Limb (tissue), 2 donors: ENCODE data around the gene PROM1.
A peak's percentile ranks its signal among the peaks of the same experiment; 100 is the strongest.

ENCODE experiments used
- DNase-seq, 2 donors: peaks; one replicate each; pipeline ENCODE4 v3.0.0-alpha.2; 2016; ENCODE audit errors: extremely low spot score in 2 of 2

Gene PROM1

GRCh38 chr4:16067515-16067914 lies 16.3 kb downstream of the PROM1 start:
- DNase-seq = no peak

DNA sequence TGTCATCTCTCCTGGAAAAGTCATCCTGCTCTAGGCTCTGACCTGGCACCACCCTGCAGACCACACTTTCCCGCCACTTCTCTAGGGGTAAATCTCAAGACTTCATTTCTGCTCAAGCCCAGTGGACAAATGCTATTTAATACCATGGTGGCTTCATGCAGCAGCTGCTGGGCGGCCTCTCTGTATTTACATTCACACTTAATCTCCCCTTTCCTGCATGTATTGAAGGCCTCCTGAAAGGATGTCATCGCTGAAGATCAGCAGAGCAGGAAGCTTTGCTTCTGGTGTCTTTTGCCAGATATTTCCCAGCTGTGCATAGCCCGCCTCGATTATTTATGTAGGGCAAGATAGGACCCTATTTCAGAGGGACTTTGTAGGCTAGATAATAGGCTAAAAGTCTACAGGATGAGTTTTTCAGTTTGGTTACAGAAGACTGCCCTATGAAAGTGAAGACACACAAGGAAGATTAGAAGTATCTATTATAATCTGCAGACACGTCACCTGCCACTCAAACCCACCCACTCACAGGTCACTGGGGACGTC lies 17.2 kb downstream of the PROM1 start:
- DNase-seq = no peak

- no peak for DNase-seq
Measured at GRCh38 chr4:16065066-16065465, 18.8 kb downstream of the PROM1 start.

DNA sequence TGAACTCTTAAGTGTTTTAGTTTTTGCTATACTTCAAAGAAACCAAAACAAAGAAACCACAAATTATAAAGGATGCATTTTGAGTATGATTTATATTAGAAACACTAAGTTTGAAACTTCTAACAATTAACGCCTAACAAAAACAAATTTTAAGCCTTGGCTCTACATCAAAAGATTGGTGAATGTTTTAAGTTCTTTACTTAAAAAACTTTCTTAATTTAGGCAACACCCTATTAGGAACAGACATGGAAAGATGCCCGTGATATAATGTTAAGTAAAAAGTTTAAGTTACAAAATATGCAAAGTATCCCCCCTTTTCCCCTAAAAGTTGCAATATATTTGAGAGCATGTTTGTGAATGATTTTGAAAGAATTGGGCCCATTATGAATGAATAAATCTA lies 21.2 kb downstream of the PROM1 start:
- no peak for DNase-seq

- peak in 1 of 2 donors; percentile 50 for DNase-seq
Measured at GRCh38 chr4:16056681-16057385, 27.0 kb downstream of the PROM1 start.

DNA sequence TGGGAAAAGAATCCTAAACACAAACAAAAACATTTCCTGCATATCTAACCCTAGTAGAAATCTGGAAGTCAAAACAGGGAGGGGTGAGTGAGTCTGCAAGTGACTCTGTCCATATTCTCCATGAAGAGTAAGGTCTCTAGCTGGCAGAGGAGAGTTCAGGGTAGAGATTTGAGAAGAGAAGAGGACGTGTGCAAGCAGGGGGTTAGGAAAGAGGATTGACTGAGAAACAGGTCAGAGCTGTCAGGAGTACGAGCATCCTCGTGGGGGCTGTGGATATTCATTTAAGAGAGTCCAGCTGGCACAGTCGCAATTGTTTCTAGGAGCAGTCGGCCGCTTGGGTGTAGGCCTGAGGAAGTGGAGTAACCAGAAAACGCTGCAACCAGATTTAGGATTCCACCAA lies 27.9 kb downstream of the PROM1 start:
- no peak for DNase-seq

GRCh38 chr4:16055471-16055870 lies 28.4 kb downstream of the PROM1 start:
- DNase-seq = no peak

GRCh38 chr4:16052939-16053338 lies 30.9 kb downstream of the PROM1 start:
- DNase-seq = no peak

DNA sequence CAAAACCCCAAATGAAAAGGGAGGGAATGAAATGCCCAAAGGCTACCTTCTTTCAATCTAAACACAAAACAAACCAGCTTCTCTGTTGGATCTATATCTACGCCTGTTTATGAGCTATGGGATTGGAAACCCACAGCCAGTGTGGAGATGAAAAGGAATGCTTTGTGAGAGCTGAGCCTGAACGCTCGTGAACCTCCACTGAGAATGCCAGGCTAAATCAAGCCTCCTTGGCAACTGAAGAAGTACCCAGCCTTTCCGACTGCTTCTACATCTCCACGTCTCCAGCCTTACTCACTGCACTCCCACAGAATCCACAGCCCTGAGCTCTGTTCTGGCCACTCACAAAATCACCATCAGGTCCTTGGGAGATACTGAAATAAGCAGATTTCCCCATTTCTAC lies 31.8 kb downstream of the PROM1 start:
- no peak for DNase-seq

DNA sequence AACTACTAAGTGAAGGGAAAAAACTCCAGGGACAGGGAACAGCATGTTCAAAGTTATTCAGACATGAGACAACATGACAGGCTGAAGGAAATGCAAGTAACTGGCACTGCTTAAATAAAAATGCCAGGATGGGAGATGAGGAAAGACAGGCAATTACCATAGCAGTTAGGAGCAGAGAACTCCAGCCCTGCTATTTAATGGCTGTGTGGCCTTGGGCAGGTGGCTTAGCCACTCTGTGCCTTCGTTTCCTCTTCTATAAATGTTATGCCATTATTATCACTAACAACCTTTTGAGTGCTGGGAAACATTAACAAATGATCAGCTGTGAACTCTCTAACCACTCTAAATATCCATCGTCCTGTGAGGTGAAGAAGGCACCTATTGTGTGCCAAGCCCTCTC lies 32.7 kb downstream of the PROM1 start:
- no peak for DNase-seq

DNA sequence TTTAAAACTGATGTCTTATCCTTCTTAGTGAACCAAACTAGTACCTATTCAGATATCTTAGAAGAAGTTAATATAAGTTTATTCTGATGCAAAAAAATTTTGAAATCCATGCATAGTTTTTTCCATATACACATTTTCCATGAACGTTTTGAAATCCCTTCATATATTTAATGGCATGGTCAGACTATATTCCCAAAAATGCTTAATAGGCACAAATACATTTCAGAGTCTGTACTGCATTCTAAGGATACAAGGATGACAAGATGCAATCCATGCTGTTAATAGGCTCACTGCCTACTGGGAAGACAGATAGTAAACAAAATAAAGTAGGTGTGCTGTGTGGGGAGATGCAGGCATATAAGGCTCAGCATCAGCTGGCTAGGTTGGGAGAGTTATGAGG lies 33.2 kb downstream of the PROM1 start:
- DNase-seq = no peak

GRCh38 chr4:16048619-16049419 lies 35.0 kb downstream of the PROM1 start:
- DNase-seq = peak; percentile 51 to 63

GRCh38 chr4:16045687-16046086 lies 38.1 kb downstream of the PROM1 start:
- peak in 1 of 2 donors; percentile 31 for DNase-seq

- DNase-seq = peak in 1 of 2 donors; percentile 32
Measured at GRCh38 chr4:16043642-16044498, 40.0 kb downstream of the PROM1 start.

DNA sequence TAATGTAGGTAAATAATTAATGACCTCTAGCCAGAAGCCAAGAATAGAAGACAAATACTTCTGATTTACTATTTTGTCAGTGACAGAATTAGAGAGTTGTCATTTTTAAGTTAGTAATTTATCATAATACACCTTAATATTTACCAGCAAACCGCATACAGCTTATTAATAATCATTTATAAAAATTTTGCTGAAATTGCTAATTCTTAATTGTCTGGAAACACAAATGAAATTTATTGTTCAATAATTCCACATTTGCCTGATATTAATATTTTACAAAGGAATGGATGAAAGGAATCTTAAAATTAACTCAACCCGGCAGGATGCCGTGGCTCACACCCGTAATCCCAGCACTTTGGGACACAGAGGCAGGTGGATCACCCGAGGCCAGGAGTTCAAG lies 44.7 kb downstream of the PROM1 start:
- no peak for DNase-seq

- DNase-seq = no peak
Measured at GRCh38 chr4:16037901-16038300, 45.9 kb downstream of the PROM1 start.

DNA sequence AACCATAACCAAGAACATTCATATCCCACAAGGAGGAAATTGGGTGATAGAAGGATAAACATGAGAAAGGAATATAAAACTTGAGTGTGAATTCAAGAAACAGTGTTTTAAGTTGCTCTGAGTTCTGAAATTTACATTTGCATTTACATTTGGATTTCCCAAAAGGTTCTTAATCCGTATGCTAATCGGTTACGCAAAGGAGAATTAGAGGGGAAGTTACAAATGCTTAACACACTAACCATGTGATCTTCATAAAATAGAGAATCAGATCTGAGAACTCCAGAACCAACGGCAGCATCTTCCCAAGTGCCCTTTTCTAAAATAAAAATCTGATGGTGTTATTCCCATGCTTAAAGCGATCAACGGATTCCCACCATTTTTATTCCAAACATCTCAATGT lies 48.0 kb downstream of the PROM1 start:
- DNase-seq = no peak

- no peak for DNase-seq
Measured at GRCh38 chr4:16034010-16034748, 49.6 kb downstream of the PROM1 start.

DNA sequence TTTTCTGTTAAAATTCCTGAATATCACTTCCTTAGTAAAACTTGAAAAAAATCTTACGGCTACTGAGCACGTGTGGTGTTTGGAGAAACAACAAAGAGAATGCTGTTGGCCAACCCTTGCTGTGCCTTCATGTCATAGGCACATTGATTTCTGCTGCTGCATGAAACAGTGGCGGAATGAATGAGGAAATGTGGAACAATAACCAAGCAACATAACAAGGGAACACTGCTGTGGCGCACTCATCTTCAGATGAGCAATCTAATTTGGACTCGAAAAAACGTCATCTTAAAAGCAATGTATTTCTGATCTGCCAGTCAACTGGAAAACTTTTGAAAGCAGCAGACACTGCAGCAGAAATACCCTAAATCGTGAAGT lies 51.4 kb downstream of the PROM1 start:
- DNase-seq = no peak

DNA sequence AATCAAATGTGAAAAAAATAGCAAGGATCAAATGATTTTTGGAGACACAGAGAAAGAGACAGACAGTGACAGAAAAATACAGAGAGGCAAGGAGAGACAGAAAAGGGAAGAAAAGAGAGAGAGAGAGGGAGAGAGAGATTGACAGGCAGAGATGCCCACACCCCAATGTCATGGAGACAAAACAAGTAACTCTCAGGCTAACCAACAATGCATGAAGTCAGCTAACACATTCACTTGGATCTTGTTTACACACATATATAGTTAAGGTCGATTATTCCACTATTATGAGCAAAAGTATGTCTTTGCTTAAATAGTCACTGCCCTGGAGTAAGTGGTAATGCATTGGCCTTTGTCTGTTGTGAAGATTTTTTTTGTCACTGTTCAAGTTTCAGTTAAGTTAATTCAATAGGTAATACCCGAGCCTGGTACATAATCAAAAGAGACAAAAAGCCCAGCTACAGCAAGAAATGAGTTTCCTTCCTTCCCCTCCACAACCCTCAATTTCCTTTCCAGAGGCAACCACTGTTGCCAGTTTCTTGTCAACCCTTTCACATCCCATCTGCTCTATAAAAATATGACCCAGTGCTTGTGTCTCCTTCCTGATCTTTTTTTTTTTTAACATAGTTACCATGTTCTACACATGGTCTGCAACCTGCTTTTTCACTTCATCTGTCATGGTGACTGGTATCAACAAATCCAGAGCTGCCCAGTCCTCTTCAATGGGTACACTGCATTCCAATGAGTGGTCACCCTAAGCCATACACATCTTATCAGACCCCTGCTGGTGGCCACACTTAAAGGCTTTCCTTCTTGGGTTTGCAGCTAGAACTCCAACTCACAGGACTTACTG lies 52.1 kb downstream of the PROM1 start:
- no peak for DNase-seq
